ENCODE data around the gene KLF12.
A peak's percentile ranks its signal among the peaks of the same experiment; 100 is the strongest.

KLF12 gene

DNA sequence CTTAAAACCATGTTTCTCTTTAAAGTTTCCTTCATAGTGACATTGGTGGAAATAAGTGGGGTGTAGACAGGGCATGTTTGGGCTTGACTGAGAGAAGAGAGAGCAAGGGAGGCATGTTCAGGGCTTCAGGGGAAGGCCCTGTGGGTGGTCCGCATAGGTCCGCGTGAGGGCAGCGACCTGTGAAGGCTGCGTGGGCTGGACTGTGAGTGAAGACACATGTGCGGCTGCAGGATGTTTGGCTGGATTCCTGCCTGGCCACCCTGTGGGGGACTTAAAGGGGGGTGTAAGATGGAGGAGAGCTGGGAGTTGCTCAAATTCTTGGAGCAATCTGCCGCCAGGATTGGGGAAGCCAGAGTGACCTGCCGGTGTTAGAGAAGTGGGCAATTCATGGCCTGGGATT, 23.8 kb upstream of the KLF12 start:
- Histone ChIP-seq H3K27me3 (ENCODE audit: control insufficient read depth, insufficient read depth, low read length) (no peaks in the 10 kb centered on the region), H3K36me3 (ENCODE audit: control insufficient read depth, low read depth, low read length) (no peaks in the 10 kb centered on the region), H3K4me3 (ENCODE audit: low read length) (no peak overlapping the region), H3K9ac (ENCODE audit: low read length) (no peak overlapping the region), H3K4me1 (ENCODE audit: control insufficient read depth, low read depth, low read length) (no peaks in the 10 kb centered on the region), H3K27ac (ENCODE audit: low read length) (no peak overlapping the region), H3K9me3 (ENCODE audit: control insufficient read depth, low read depth, low read length) (no peaks in the 10 kb centered on the region)

DNA sequence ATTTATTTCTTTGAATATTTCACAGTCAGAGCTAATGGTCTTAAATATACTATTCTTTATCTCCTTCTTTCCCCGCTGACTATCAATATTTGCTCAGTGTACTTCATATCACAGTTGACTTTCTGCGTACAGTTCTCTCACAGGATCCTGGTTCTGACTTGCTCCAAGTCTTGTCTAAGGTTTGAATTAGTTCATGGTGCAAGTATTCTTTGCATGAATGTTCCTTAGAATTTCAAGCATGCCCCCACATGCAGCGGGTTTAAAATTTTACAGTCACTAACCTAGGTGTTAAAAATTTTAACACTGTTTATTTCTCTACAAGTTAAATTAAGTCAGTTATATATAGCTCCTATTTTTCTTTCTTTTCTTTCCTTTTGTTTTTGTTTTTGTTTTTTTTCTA, 20.8 kb upstream of the KLF12 start:
- H3K9ac ChIP-seq (ENCODE audit: low read length) = no peak overlapping the region
- H3K27ac ChIP-seq (ENCODE audit: low read length) = no peak overlapping the region
- no peak overlapping the region for H3K4me3 ChIP-seq (ENCODE audit: low read length)
- no peaks in the 10 kb centered on the region for H3K9me3 ChIP-seq (ENCODE audit: control insufficient read depth, low read depth, low read length)
- no peaks in the 10 kb centered on the region for H3K4me1 ChIP-seq (ENCODE audit: control insufficient read depth, low read depth, low read length)
- H3K36me3 ChIP-seq (ENCODE audit: control insufficient read depth, low read depth, low read length) = no peaks in the 10 kb centered on the region
- no peaks in the 10 kb centered on the region for H3K27me3 ChIP-seq (ENCODE audit: control insufficient read depth, insufficient read depth, low read length)

DNA sequence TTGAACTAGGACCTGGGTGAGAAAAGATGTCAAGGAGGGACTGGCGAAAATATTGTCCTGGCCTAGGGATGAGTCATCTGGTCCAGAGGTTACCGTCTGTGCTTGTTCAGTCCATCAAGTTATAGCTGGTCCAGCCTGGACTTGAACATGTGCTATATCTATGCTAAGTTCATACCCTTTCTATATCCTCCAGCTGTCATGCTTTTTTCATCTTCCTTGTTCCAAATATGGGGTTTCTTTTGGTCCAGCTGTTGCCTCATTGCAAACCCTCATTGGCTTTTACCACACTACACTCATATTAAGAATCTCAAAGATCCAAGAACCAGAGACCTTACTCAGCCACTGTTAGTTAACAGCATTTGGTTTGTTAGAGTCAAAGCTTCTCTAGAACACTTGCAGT, 19.1 kb upstream of the KLF12 start:
- H3K9me3 ChIP-seq (ENCODE audit: control insufficient read depth, low read depth, low read length) = no peaks in the 10 kb centered on the region
- H3K27ac ChIP-seq (ENCODE audit: low read length) = no peak overlapping the region
- no peaks in the 10 kb centered on the region for H3K27me3 ChIP-seq (ENCODE audit: control insufficient read depth, insufficient read depth, low read length)
- no peaks in the 10 kb centered on the region for H3K4me1 ChIP-seq (ENCODE audit: control insufficient read depth, low read depth, low read length)
- H3K4me3 ChIP-seq (ENCODE audit: low read length) = no peak overlapping the region
- H3K9ac ChIP-seq (ENCODE audit: low read length) = no peak overlapping the region
- H3K36me3 ChIP-seq (ENCODE audit: control insufficient read depth, low read depth, low read length) = no peaks in the 10 kb centered on the region

DNA sequence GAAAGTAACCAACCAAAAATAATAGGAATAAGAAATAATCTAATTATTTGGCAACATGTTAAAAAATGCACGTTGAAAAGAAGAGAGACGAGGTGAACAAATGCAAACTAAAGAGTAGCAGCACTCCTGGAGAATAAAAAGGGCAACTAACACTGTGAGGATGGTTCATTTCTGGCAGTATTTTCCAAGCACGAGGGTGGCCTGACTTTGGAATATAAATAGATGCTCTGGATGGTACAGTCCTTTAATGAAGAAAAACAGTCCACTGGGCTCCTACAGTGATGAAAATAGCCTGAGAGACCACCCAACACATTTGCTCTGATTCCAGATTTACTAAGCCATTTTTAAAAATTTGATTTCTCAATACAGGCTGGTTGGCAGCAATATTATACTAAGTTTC, 17.7 kb upstream of the KLF12 start:
- Histone ChIP-seq H3K9ac (ENCODE audit: low read length) (no peak overlapping the region), H3K27me3 (ENCODE audit: control insufficient read depth, insufficient read depth, low read length) (no peaks in the 10 kb centered on the region), H3K27ac (ENCODE audit: low read length) (no peak overlapping the region), H3K4me3 (ENCODE audit: low read length) (no peak overlapping the region), H3K4me1 (ENCODE audit: control insufficient read depth, low read depth, low read length) (no peaks in the 10 kb centered on the region), H3K36me3 (ENCODE audit: control insufficient read depth, low read depth, low read length) (no peaks in the 10 kb centered on the region), H3K9me3 (ENCODE audit: control insufficient read depth, low read depth, low read length) (no peaks in the 10 kb centered on the region)

DNA sequence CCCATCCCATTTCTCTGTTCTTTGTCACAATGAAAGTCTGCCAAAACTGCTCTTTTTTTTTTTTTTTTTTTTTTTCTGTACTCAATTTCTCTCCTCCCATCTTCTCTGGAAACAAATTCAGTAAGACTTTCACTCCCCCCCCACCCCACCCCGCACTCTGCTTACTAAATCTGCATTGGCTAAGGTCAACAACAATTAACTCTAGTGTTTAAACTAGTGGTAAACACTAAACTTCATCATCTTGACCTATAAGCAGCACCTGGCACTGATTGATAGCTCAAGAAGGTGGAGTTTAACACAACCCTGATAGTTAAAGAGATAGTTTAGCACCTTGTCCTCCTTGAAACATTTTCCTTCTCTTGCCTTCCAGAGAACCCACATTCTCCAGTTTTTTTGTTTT, 14.1 kb upstream of the KLF12 start:
- Histone ChIP-seq H3K27ac (ENCODE audit: low read length) (no peak overlapping the region), H3K4me1 (ENCODE audit: control insufficient read depth, low read depth, low read length) (no peaks in the 10 kb centered on the region), H3K36me3 (ENCODE audit: control insufficient read depth, low read depth, low read length) (no peaks in the 10 kb centered on the region), H3K9ac (ENCODE audit: low read length) (no peak overlapping the region), H3K9me3 (ENCODE audit: control insufficient read depth, low read depth, low read length) (no peaks in the 10 kb centered on the region), H3K4me3 (ENCODE audit: low read length) (no peak overlapping the region), H3K27me3 (ENCODE audit: control insufficient read depth, insufficient read depth, low read length) (no peaks in the 10 kb centered on the region)

DNA sequence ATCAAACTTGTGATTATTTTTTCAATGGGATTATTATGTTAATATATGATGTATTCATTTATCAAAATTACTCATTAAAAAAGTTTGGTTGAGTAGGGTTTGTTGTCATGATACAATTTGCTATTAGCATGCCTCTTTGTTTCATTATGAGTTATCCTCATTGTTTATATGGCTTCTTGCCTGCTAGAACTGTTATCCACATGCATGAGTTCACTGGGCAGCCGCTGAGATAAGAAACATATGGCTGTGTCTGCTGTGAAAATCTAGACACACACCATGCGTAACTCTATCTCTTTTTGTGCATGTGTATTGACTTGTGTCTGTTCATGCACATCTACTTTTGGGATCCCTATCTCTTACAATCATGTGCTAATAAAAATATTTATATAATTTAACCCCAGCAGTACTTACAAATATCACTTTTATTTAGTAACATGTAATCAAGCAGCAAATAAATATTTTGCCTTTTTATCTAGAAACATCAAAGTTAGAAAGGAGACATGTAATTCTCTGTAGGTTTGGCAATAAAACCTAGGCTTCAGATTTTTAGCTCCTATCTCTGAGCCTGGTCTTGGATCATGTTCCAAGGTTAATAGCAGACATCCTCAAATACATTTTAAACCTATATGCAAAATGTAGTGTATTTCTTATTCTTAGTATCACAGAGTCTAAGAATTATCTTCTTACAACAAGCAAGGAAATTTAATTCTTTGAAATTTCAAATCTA, 11.2 kb upstream of the KLF12 start:
- no peaks in the 10 kb centered on the region for H3K4me1 ChIP-seq (ENCODE audit: control insufficient read depth, low read depth, low read length)
- no peak overlapping the region for H3K4me3 ChIP-seq (ENCODE audit: low read length)
- H3K36me3 ChIP-seq (ENCODE audit: control insufficient read depth, low read depth, low read length) = no peaks in the 10 kb centered on the region
- H3K27ac ChIP-seq (ENCODE audit: low read length) = no peak overlapping the region
- H3K9me3 ChIP-seq (ENCODE audit: control insufficient read depth, low read depth, low read length) = no peaks in the 10 kb centered on the region
- H3K9ac ChIP-seq (ENCODE audit: low read length) = no peak overlapping the region
- no peaks in the 10 kb centered on the region for H3K27me3 ChIP-seq (ENCODE audit: control insufficient read depth, insufficient read depth, low read length)

DNA sequence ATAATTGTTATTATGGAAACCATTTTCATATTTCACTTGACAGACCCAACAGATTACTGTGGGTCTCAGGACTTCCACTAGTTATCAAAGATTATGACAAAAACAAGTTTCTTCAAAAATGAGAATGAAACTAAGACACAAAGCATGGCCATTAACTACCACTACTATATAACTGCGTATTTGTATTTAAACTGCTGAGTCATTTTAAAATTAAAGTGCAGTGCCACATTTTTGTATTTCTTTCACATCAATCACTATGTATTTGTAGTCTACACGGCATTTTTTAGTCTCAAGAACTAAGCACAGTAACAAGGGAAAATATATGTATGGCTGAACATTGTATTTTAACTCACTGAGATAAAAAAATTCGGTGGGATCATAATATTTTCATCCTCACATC, 10.1 kb upstream of the KLF12 start:
- no peaks in the 10 kb centered on the region for H3K4me1 ChIP-seq (ENCODE audit: control insufficient read depth, low read depth, low read length)
- no peaks in the 10 kb centered on the region for H3K9me3 ChIP-seq (ENCODE audit: control insufficient read depth, low read depth, low read length)
- no peaks in the 10 kb centered on the region for H3K27me3 ChIP-seq (ENCODE audit: control insufficient read depth, insufficient read depth, low read length)
- no peaks in the 10 kb centered on the region for H3K36me3 ChIP-seq (ENCODE audit: control insufficient read depth, low read depth, low read length)
- H3K9ac ChIP-seq (ENCODE audit: low read length) = no peak overlapping the region
- no peak overlapping the region for H3K4me3 ChIP-seq (ENCODE audit: low read length)
- H3K27ac ChIP-seq (ENCODE audit: low read length) = no peak overlapping the region

DNA sequence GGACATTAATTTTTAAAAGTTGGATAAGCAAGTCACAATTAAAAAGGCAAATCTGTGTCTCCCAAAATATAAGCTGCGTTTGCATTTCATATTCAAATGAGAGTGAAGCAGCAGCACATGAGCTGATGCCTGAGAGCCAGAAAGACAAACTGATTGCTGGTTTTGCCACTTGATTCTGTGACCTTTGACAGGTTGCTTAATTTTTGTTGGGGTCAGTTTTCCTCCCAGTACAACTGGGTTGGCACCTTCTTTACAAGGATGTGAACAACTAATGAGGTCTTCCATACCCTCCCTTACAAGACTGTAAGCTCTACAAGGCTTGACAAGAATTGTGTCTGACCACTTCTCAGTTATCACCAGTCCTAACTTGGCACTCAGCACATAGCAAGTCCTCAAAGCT, 8.1 kb upstream of the KLF12 start:
- H3K4me3 ChIP-seq (ENCODE audit: low read length) = no peak overlapping the region
- H3K27me3 ChIP-seq (ENCODE audit: control insufficient read depth, insufficient read depth, low read length) = peaks cover 1% of the 10 kb centered on the region
- H3K9ac ChIP-seq (ENCODE audit: low read length) = no peak overlapping the region
- no peaks in the 10 kb centered on the region for H3K9me3 ChIP-seq (ENCODE audit: control insufficient read depth, low read depth, low read length)
- H3K4me1 ChIP-seq (ENCODE audit: control insufficient read depth, low read depth, low read length) = no peaks in the 10 kb centered on the region
- H3K27ac ChIP-seq (ENCODE audit: low read length) = no peak overlapping the region
- no peaks in the 10 kb centered on the region for H3K36me3 ChIP-seq (ENCODE audit: control insufficient read depth, low read depth, low read length)

DNA sequence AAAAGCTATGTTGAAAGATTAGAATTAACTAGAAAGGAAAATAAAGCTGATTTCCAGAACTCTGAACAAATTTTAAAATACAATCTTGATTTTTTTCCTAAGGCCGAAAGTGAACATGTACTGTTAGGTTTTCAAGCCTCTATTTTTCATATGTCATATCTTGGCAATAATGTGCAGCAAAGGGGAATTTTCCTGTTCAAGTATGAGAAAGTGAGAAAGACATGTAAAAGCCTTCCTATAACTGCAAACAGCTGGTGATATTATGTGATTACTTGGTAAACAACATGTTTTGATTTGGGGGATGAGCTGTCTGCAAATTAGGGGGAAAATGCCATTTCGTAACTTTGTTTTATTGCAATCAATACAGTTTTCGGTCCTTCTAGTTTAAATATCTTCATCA, 4.0 kb upstream of the KLF12 start:
- Histone ChIP-seq H3K9ac (ENCODE audit: low read length) (no peak overlapping the region), H3K27me3 (ENCODE audit: control insufficient read depth, insufficient read depth, low read length) (peaks cover 3% of the 10 kb centered on the region), H3K36me3 (ENCODE audit: control insufficient read depth, low read depth, low read length) (no peaks in the 10 kb centered on the region), H3K9me3 (ENCODE audit: control insufficient read depth, low read depth, low read length) (no peaks in the 10 kb centered on the region), H3K4me1 (ENCODE audit: control insufficient read depth, low read depth, low read length) (peaks cover 7% of the 10 kb centered on the region), H3K4me3 (ENCODE audit: low read length) (no peak overlapping the region), H3K27ac (ENCODE audit: low read length) (no peak overlapping the region)

DNA sequence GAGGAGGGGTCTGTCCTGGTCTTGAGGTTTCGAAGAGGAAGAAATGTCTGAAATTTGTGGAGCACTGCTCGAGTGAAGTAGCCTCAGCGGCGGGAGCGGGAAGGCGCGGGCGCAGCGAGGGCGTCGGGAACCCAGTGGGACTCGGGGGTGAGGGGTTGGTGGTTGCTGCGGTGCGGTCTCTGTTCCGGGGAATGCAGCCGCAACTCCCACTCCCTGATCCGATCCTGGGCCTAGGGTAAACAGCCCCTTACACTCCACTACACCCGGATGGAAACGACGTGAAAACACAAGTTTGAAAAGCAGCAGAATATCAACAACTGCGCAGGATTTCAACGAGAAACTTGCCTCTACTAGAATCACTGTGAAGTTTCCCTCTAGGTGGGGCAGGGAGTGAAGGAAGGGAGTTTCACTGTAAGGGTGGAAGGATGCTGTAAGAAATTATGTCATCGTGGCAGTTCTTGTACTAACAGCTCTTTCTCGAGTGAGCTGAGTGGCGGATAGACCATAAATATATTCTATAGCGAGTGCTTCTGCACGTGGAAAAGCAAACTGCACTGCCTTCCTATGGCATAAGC, 2.0 kb upstream of the KLF12 start:
- Histone ChIP-seq H3K9ac (ENCODE audit: low read length) (peak overlapping the region; percentile 93), H3K27ac (ENCODE audit: low read length) (peak overlapping the region; percentile 92), H3K9me3 (ENCODE audit: control insufficient read depth, low read depth, low read length) (no peaks in the 10 kb centered on the region), H3K36me3 (ENCODE audit: control insufficient read depth, low read depth, low read length) (no peaks in the 10 kb centered on the region), H3K27me3 (ENCODE audit: control insufficient read depth, insufficient read depth, low read length) (peaks cover 15% of the 10 kb centered on the region), H3K4me1 (ENCODE audit: control insufficient read depth, low read depth, low read length) (peaks cover 11% of the 10 kb centered on the region), H3K4me3 (ENCODE audit: low read length) (peak overlapping the region; percentile 97)

DNA sequence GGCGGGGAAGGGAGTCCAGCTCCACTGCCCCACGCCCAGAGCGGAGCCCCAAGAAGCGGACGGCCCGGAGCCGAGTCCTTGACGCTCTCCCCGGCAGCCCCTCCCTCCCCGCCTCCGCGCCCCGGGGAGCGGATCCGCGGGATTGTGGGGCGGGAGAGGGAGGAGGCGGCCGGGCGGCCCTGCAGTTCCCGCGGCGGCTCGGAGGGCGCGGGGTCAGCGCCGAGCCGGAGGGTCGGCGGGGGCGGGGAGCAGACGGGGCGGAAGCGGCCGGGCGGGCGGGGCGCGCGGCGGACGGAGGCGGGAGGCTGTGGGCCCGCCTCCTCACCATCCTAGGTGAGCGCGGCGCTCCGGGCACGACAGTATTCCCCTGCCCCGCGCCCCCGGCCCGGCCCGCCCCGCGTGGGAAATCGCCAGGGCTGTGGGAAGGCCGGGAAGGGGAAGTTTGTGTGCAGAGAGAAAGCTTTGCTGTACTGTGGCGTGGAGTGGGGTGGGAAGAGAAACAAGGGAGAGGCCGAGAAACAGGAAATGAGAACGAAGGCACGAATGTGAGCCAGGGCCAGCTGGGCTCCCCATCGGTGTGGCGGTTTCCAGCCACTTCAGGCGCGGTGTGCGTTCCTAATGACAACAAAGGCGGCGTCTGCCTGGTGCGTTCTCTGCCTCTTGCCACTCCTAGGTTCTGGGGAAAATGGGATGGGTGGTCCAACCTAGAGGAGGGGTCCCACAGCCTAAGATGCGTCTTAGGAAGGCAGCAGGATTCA, 1.3 kb upstream of the KLF12 start:
- Histone ChIP-seq H3K27ac (ENCODE audit: low read length) (peak overlapping the region; percentile 92), H3K9me3 (ENCODE audit: control insufficient read depth, low read depth, low read length) (no peaks in the 10 kb centered on the region), H3K36me3 (ENCODE audit: control insufficient read depth, low read depth, low read length) (no peaks in the 10 kb centered on the region), H3K4me3 (ENCODE audit: low read length) (peak overlapping the region; percentile 97), H3K4me1 (ENCODE audit: control insufficient read depth, low read depth, low read length) (peaks cover 11% of the 10 kb centered on the region), H3K9ac (ENCODE audit: low read length) (peak overlapping the region; percentile 93), H3K27me3 (ENCODE audit: control insufficient read depth, insufficient read depth, low read length) (peaks cover 15% of the 10 kb centered on the region)

Measured in iPS-18a (cell line).